Measurements from ENCODE around the gene MAN2C1. TPM values are rescaled to one million over a fixed set of nuclear protein-coding genes. Genes with fewer than 3 reads are reported as not detected.
"Not testable (repeated sequence)": the region's sequence is repeated elsewhere in the genome, so short reads cannot be mapped to it uniquely, and the experiment has no call there.

Gene MAN2C1
- total RNA-seq, 2 donors from 2014 or later: 122 to 169 TPM

DNA sequence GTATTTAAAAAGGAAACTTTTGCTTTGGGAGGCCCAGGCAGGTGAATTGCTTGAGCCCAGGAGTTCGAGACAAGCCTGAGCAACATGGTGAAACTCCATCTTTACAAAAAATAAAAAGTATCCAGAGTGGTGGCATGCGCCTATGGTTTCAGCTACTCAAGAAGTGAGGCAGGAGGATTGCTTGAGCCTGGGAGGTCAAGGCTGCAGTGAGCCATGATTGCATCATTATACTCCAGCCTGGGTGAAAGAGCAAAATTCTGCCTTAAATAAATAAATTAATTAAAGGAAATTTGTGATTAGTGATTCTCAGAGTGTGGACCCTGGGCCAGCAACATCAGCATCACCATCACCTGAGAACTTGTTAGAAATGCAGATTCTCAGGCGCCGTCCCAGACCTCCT is 42.5 kb downstream of the MAN2C1 start:
- DNase-seq (ENCODE audit: low spot score): peak; percentile 6
- intact Hi-C loops (cut with DNase I): loop anchor here in 1 of 2 donors (5.0 kb wide), 1 partner anchor 599 kb away; the partner anchor contains the start of gene CYP1A1

DNA sequence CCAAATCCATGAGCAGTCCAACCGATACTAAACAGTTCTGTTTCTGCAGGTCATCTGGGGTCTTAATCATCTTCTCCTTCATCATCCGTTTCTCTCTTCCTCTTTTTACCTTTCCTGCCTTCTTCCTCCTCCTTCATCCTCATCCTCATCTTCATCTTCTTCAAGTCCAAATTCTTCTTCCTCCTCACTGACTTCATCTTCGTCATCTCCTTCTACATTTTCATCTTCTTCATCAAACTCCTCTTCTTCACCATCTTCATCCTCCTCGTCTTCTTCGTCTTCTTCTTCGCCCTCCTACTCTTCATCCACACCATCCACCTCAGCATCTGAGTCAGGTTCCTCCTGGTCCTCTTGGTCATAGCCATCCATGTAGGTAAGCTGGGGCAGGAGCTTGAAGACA is 46.7 kb downstream of the MAN2C1 start:
- intact Hi-C loops (cut with DNase I): no loop called here
- DNase-seq (ENCODE audit: low spot score): no peak

- intact Hi-C loops (cut with DNase I); DNase-seq (ENCODE audit: low spot score): not testable (repeated sequence)
These were observed 49.0 kb downstream of the MAN2C1 start for GRCh38 chr15:75319231-75319897.

- intact Hi-C loops (cut with DNase I): no loop called here
- no peak for DNase-seq (ENCODE audit: low spot score)
These were observed 53.7 kb downstream of the MAN2C1 start for GRCh38 chr15:75314552-75315290.

GRCh38 chr15:75313116-75313845 is 55.1 kb downstream of the MAN2C1 start:
- intact Hi-C loops (cut with DNase I): no loop called here

GRCh38 chr15:75312548-75312947 is 55.9 kb downstream of the MAN2C1 start:
- intact Hi-C loops (cut with DNase I); DNase-seq (ENCODE audit: low spot score): not testable (repeated sequence)

More at GRCh38 chr15:75313116-75313845, 55.1 kb downstream of the MAN2C1 start:
- DNase-seq (ENCODE audit: low spot score): no peak

DNA sequence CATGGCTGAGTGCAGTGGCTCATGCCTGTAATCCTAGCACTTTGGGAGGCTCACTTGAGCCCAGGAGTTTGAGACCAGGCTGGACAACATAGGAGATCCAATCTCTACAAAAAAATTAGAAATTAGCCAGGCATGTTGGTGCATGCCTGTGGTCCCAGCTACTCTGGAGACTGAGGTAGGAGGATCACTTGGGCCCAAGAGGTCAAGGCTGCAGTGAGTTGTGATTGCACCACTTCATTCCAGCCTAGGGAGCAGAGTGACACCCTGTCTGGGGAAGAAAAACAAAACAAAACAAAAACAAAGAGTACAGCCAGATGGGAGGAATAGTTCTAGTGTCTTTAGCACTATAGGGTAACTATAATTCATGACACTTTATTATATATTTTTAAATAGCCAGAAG is 58.7 kb downstream of the MAN2C1 start:
- DNase-seq (ENCODE audit: low spot score): no peak
- intact Hi-C loops (cut with DNase I): loop anchor here in 1 of 2 donors (10.0 kb wide), 1 partner anchor 75 kb away; no protein-coding TSS in a partner anchor

DNA sequence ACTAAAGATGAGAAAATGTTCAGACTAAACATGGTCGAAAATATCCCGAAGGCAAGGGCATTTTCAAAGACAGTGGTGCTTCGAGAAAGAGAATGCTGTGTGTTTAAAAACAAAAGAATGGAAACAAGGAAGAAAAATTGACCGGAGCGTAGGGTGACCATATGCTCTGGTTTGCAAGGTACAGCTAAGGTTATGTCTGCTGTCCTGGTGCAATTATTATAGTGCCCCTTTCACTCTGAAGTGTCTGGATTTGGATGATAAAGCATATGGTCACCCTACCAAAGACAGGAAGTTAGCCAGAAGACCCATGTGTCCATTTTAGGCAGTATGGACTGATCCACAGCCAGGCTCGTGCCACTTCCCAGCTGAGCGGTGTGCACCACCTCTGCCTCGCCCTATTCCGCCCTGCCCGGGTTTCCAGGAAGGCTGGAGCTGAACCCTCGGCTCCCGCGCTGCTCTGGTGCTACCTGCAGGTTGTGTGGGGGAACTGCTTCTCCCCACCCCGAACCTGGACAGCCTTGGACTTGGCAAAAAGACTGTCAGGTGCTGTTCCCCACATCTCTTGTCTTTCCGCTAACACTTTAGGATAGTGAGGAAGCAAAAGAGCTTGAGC is 60.5 kb downstream of the MAN2C1 start:
- no peak for DNase-seq (ENCODE audit: low spot score)
- intact Hi-C loops (cut with DNase I): loop anchor here in 1 of 2 donors (10.0 kb wide), 1 partner anchor 73 kb away; no protein-coding TSS in a partner anchor

DNA sequence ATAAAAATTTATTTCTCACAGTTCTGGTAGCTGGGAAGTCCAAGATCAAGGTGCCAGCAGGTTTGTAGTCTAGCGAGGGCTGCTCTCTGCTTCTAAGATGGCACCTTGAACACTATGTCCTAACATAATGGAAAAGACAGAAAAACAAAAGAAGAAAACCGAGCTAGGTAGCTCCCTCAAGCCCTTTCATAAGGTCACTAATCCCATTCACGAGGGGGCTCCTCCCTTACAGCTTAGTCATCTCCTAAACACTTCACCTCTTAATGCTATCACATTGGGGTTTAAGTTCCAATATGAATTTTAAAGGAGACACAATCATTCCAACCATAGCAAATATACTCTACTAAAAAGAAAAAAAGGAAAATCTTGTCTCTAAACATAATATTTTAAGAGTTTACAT is 62.2 kb downstream of the MAN2C1 start:
- intact Hi-C loops (cut with DNase I): loop anchor here in 1 of 2 donors (10.0 kb wide), 1 partner anchor 71 kb away; no protein-coding TSS in a partner anchor
- no peak for DNase-seq (ENCODE audit: low spot score)

Small RNA genes lying within 50 kb of the gene (microRNA-seq; reads per million reads assigned to microRNA genes)
- 0 reads per million in 2 donors for gene MIR631 (ENCODE audit: borderline microRNAs expressed in 2 of 2)

Other genes with a start within 250 kb of the MAN2C1 start
- 10 to 100 TPM; 25.8 to 26.4 TPM for gene C15orf39, start 166.7 kb downstream of the MAN2C1 start, total RNA-seq
- not detected for gene GOLGA6C, start 110.3 kb downstream of the MAN2C1 start, total RNA-seq
- not detected for gene GOLGA6D, start 85.8 kb downstream of the MAN2C1 start, total RNA-seq
- gene COMMD4, start 32.5 kb downstream of the MAN2C1 start, total RNA-seq: 10 to 100 TPM; 29.0 to 33.2 TPM
- gene NEIL1, start 21.6 kb downstream of the MAN2C1 start, total RNA-seq: 10 to 100 TPM; 11.7 to 25.3 TPM
- gene SIN3A, start 83.1 kb upstream of the MAN2C1 start, total RNA-seq: 10 to 100 TPM; 47.8 to 47.9 TPM
- 10 to 100 TPM; 21.7 to 23.5 TPM for gene PTPN9, start 210.7 kb upstream of the MAN2C1 start, total RNA-seq